Activated T-helper 1 cell treated with anti-CD3 and anti-CD28 coated beads, Interleukin-12 subunit alpha, Interleukin-12 subunit beta, Interleukin-2, Interleukin-4 antibody, amounts not matched to agents 30 ng/mL and 10 ng/mL and 1 ng/mL, durations not matched to agents 14 hours and 24 hours and 36 hours (primary cell): ENCODE results near the gene RELA. TPM values are rescaled to one million over a fixed set of nuclear protein-coding genes. Genes with fewer than 3 reads are reported as not detected.

Experiments
- DNase-seq: peaks from one replicate; pipeline ENCODE4 v3.0.0; 2021; ENCODE audit warnings: low spot score
- H3K27ac Mint-ChIP-seq: one replicate; pipeline ENCODE4 v1.8.0; 2021; ENCODE audit warnings: mild to moderate bottlenecking, mixed read lengths
- H3K27me3 Mint-ChIP-seq: one replicate; pipeline ENCODE4 v1.8.0; 2022; ENCODE audit warnings: mild to moderate bottlenecking, moderate library complexity, mixed read lengths; ENCODE audit not compliant: insufficient read depth
- H3K36me3 Mint-ChIP-seq: one replicate; pipeline ENCODE4 v1.8.0; 2021; ENCODE audit warnings: low read depth, mixed read lengths
- H3K4me1 Mint-ChIP-seq: one replicate; pipeline ENCODE4 v1.8.0; 2021; ENCODE audit warnings: low read depth, mixed read lengths
- H3K4me3 Mint-ChIP-seq: one replicate; pipeline ENCODE4 v1.8.0; 2021; ENCODE audit warnings: mild to moderate bottlenecking, moderate library complexity, mixed read lengths
- H3K9me3 Mint-ChIP-seq: one replicate; pipeline ENCODE4 v1.8.0; 2021; ENCODE audit warnings: mixed read lengths
- intact Hi-C: fragments of 100-400 bp; cut with micrococcal nuclease; formaldehyde crosslinking; loops from one replicate; pipeline ENCODE4 v1.15.1; 2024
- total RNA-seq: library from RNA; stranded (reverse); gene quantifications from 2 replicates; pipeline ENCODE4 v1.2.3, GENCODE V29; 2022

The RELA gene
- total RNA-seq, 1 donor from 2014 or later: 102 TPM

GRCh38 chr11:65627202-65627601 is 35.5 kb downstream of the RELA start:
- intact Hi-C loops: no loop called here
- peaks cover 27% of the 10 kb centered on the region for H3K36me3 Mint-ChIP-seq

GRCh38 chr11:65625628-65626342 is 36.9 kb downstream of the RELA start:
- Mint-ChIP-seq H3K4me1 (no peaks in the 10 kb centered on the region), H3K27me3 (no peaks in the 10 kb centered on the region), H3K27ac (no peak overlapping the region), H3K9me3 (no peaks in the 10 kb centered on the region), H3K36me3 (peaks cover 32% of the 10 kb centered on the region), H3K4me3 (no peak overlapping the region)
- intact Hi-C loops: no loop called here
- DNase-seq: peak; percentile 35

More at GRCh38 chr11:65627202-65627601, 35.5 kb downstream of the RELA start:
- H3K9me3 Mint-ChIP-seq: no peaks in the 10 kb centered on the region
- H3K4me3 Mint-ChIP-seq: no peak overlapping the region
- no peaks in the 10 kb centered on the region for H3K27me3 Mint-ChIP-seq
- H3K4me1 Mint-ChIP-seq: no peaks in the 10 kb centered on the region
- no peak for DNase-seq
- no peak overlapping the region for H3K27ac Mint-ChIP-seq

GRCh38 chr11:65624931-65625627 is 37.6 kb downstream of the RELA start:
- DNase-seq: no peak
- no peak overlapping the region for H3K4me3 Mint-ChIP-seq
- no peaks in the 10 kb centered on the region for H3K27me3 Mint-ChIP-seq
- intact Hi-C loops: no loop called here
- no peaks in the 10 kb centered on the region for H3K4me1 Mint-ChIP-seq
- H3K9me3 Mint-ChIP-seq: no peaks in the 10 kb centered on the region
- no peak overlapping the region for H3K27ac Mint-ChIP-seq
- peaks cover 32% of the 10 kb centered on the region for H3K36me3 Mint-ChIP-seq

GRCh38 chr11:65623852-65624616 is 38.7 kb downstream of the RELA start:
- intact Hi-C loops: no loop called here

GRCh38 chr11:65623177-65623576 is 39.5 kb downstream of the RELA start:
- H3K36me3 Mint-ChIP-seq: peaks cover 39% of the 10 kb centered on the region
- H3K9me3 Mint-ChIP-seq: no peaks in the 10 kb centered on the region
- DNase-seq: no peak
- H3K27ac Mint-ChIP-seq: no peak overlapping the region
- no peak overlapping the region for H3K4me3 Mint-ChIP-seq
- intact Hi-C loops: no loop called here
- no peaks in the 10 kb centered on the region for H3K4me1 Mint-ChIP-seq
- no peaks in the 10 kb centered on the region for H3K27me3 Mint-ChIP-seq

More at GRCh38 chr11:65623852-65624616, 38.7 kb downstream of the RELA start:
- no peaks in the 10 kb centered on the region for H3K4me1 Mint-ChIP-seq
- H3K27me3 Mint-ChIP-seq: no peaks in the 10 kb centered on the region
- H3K36me3 Mint-ChIP-seq: peaks cover 37% of the 10 kb centered on the region
- DNase-seq: no peak
- H3K4me3 Mint-ChIP-seq: no peak overlapping the region
- H3K27ac Mint-ChIP-seq: no peak overlapping the region
- no peaks in the 10 kb centered on the region for H3K9me3 Mint-ChIP-seq

GRCh38 chr11:65622011-65622410 is 40.7 kb downstream of the RELA start:
- intact Hi-C loops: no loop called here
- no peak overlapping the region for H3K4me3 Mint-ChIP-seq
- H3K27ac Mint-ChIP-seq: no peak overlapping the region
- DNase-seq: no peak
- no peaks in the 10 kb centered on the region for H3K9me3 Mint-ChIP-seq
- no peaks in the 10 kb centered on the region for H3K4me1 Mint-ChIP-seq
- H3K27me3 Mint-ChIP-seq: no peaks in the 10 kb centered on the region
- H3K36me3 Mint-ChIP-seq: peaks cover 34% of the 10 kb centered on the region

GRCh38 chr11:65621460-65621859 is 41.3 kb downstream of the RELA start:
- intact Hi-C loops: loop anchor here (1.0 kb wide), 1 partner anchor 18 kb away; no protein-coding TSS in a partner anchor
- H3K4me3 Mint-ChIP-seq: no peak overlapping the region
- H3K27me3 Mint-ChIP-seq: no peaks in the 10 kb centered on the region
- no peaks in the 10 kb centered on the region for H3K9me3 Mint-ChIP-seq
- H3K36me3 Mint-ChIP-seq: peaks cover 32% of the 10 kb centered on the region
- no peak for DNase-seq
- H3K27ac Mint-ChIP-seq: no peak overlapping the region
- peaks cover 6% of the 10 kb centered on the region for H3K4me1 Mint-ChIP-seq

GRCh38 chr11:65620666-65621065 is 42.0 kb downstream of the RELA start:
- Mint-ChIP-seq H3K27me3 (no peaks in the 10 kb centered on the region), H3K4me3 (no peak overlapping the region), H3K9me3 (no peaks in the 10 kb centered on the region), H3K27ac (no peak overlapping the region), H3K4me1 (peaks cover 9% of the 10 kb centered on the region), H3K36me3 (peaks cover 33% of the 10 kb centered on the region)
- intact Hi-C loops: loop anchor here (1.0 kb wide), 1 partner anchor 17 kb away; no protein-coding TSS in a partner anchor
- no peak for DNase-seq

- Mint-ChIP-seq H3K9me3 (no peaks in the 10 kb centered on the region), H3K27ac (no peak overlapping the region), H3K4me3 (no peak overlapping the region), H3K27me3 (no peaks in the 10 kb centered on the region), H3K36me3 (peaks cover 30% of the 10 kb centered on the region), H3K4me1 (peaks cover 9% of the 10 kb centered on the region)
- no peak for DNase-seq
- intact Hi-C loops: loop anchor here (10.0 kb wide), 1 partner anchor 505 kb away; the partner anchor contains the start of genes TM7SF2 and ZNHIT2
Measured at GRCh38 chr11:65619281-65619928, 43.3 kb downstream of the RELA start.

- H3K9me3 Mint-ChIP-seq: no peaks in the 10 kb centered on the region
- no peak overlapping the region for H3K4me3 Mint-ChIP-seq
- peaks cover 28% of the 10 kb centered on the region for H3K36me3 Mint-ChIP-seq
- H3K27me3 Mint-ChIP-seq: no peaks in the 10 kb centered on the region
- no peak overlapping the region for H3K27ac Mint-ChIP-seq
- intact Hi-C loops: loop anchor here (10.0 kb wide), 1 partner anchor 504 kb away; the partner anchor contains the start of genes TM7SF2 and ZNHIT2
- peaks cover 9% of the 10 kb centered on the region for H3K4me1 Mint-ChIP-seq
- DNase-seq: no peak
Measured at GRCh38 chr11:65618763-65619162, 44.0 kb downstream of the RELA start.

- DNase-seq: no peak
- H3K4me1 Mint-ChIP-seq: peaks cover 9% of the 10 kb centered on the region
- H3K27ac Mint-ChIP-seq: peak overlapping the region; percentile 48
- H3K4me3 Mint-ChIP-seq: peak overlapping the region; percentile 97
- intact Hi-C loops: loop anchor here (10.0 kb wide), 1 partner anchor 503 kb away; the partner anchor contains the start of genes TM7SF2 and ZNHIT2
- no peaks in the 10 kb centered on the region for H3K9me3 Mint-ChIP-seq
- H3K36me3 Mint-ChIP-seq: peaks cover 29% of the 10 kb centered on the region
- H3K27me3 Mint-ChIP-seq: no peaks in the 10 kb centered on the region
Measured at GRCh38 chr11:65617990-65618751, 44.5 kb downstream of the RELA start.
